Measurements from ENCODE around the gene AMPD3. TPM values are rescaled to one million over a fixed set of nuclear protein-coding genes. Genes with fewer than 3 reads are reported as not detected.

The AMPD3 gene
- total RNA-seq, 4 donors from 2014 or later: 1.2 to 6.4 (median 6.1) TPM; not detected in 1

DNA sequence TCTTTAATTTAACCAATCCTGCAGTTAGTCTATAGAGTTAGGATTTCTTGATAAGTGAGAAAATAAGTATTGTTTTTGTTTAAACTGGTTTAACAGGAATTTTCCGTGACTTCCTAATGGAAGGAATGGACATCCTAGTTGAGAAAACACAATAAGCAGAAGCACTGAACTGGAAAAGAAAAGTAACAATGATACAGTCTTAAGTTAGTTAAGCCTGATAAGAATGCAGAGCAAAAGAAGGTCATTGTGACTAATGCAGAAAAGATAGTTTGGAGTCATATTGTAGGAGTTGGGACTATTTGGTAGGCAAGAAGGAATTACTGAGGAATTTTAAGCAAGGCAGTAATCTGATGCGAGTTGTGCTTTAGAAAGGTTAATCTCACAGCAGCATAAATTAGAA is 74.2 kb downstream of the AMPD3 start:
- Histone ChIP-seq H3K36me3 (no peaks in the 10 kb centered on the region), H3K4me3 (no peak overlapping the region), H3K9me3 (no peaks in the 10 kb centered on the region), H3K27ac (no peak overlapping the region), H3K27me3 (no peaks in the 10 kb centered on the region), H3K4me1 (no peaks in the 10 kb centered on the region)
- intact Hi-C loops (cut with DNase I; ENCODE audit: low total_unique reads): no loop called here
- no peak for DNase-seq
- TF ChIP-seq, protein P1, sequence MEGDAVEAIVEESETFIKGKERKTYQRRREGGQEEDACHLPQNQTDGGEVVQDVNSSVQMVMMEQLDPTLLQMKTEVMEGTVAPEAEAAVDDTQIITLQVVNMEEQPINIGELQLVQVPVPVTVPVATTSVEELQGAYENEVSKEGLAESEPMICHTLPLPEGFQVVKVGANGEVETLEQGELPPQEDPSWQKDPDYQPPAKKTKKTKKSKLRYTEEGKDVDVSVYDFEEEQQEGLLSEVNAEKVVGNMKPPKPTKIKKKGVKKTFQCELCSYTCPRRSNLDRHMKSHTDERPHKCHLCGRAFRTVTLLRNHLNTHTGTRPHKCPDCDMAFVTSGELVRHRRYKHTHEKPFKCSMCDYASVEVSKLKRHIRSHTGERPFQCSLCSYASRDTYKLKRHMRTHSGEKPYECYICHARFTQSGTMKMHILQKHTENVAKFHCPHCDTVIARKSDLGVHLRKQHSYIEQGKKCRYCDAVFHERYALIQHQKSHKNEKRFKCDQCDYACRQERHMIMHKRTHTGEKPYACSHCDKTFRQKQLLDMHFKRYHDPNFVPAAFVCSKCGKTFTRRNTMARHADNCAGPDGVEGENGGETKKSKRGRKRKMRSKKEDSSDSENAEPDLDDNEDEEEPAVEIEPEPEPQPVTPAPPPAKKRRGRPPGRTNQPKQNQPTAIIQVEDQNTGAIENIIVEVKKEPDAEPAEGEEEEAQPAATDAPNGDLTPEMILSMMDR (IDR thresholded peaks at IDR 0.05): no peak
- no peak for TF ChIP-seq POLR2A (IDR thresholded peaks at IDR 0.05)

DNA sequence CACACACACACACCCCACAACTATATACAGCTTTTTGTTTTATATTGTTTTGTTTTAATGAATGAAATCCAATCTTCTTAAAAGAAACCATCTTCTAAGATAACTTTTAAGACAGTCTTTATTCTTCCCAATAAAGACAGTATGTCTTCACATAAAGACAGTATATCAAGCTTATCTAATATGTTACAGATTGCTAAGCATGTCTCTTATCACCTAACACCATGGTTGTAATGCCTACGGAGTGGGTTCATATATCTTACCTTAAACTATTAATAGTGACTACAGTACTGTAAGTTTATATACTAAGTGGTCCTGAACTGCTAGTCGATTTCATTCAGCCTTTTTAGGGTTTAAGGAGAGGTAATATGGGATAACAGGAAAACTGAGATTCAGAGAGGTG is 77.5 kb downstream of the AMPD3 start:
- H3K27ac ChIP-seq: no peak overlapping the region
- TF ChIP-seq, protein P1 (IDR thresholded peaks at IDR 0.05): no peak
- TF ChIP-seq POLR2A (IDR thresholded peaks at IDR 0.05): no peak
- no peaks in the 10 kb centered on the region for H3K27me3 ChIP-seq
- DNase-seq: no peak
- no peaks in the 10 kb centered on the region for H3K9me3 ChIP-seq
- no peaks in the 10 kb centered on the region for H3K4me1 ChIP-seq
- no peaks in the 10 kb centered on the region for H3K36me3 ChIP-seq
- intact Hi-C loops (cut with DNase I; ENCODE audit: low total_unique reads): no loop called here
- H3K4me3 ChIP-seq: no peak overlapping the region

- Histone ChIP-seq H3K4me3 (no peak overlapping the region), H3K36me3 (no peaks in the 10 kb centered on the region), H3K9me3 (no peaks in the 10 kb centered on the region), H3K4me1 (no peaks in the 10 kb centered on the region), H3K27ac (no peak overlapping the region), H3K27me3 (no peaks in the 10 kb centered on the region)
- TF ChIP-seq, protein P1 (IDR thresholded peaks at IDR 0.05): no peak
- TF ChIP-seq POLR2A (IDR thresholded peaks at IDR 0.05): no peak
- no peak for DNase-seq
- intact Hi-C loops (cut with DNase I; ENCODE audit: low total_unique reads): no loop called here
Observed at GRCh38 chr11:10533323-10533722, 78.3 kb downstream of the AMPD3 start.

DNA sequence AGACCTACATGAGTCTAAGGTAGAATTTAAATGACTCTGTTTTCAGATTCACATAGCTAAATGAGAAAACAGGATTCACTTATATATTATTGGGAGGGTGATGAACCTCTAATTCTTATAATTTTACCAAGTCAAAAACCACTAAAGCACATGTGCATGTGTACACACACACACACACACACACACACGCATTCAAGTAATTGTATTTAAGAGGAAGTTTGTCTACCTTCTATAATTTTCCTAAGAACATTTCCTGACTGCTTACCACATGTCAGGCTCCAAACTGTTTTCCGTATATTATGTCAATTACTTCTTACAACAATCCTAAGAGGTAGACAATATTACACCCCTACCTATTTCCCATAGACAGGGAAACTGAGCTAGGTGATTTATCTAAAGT is 79.3 kb downstream of the AMPD3 start:
- Histone ChIP-seq H3K27ac (no peak overlapping the region), H3K4me1 (no peaks in the 10 kb centered on the region), H3K9me3 (no peaks in the 10 kb centered on the region), H3K4me3 (no peak overlapping the region), H3K27me3 (no peaks in the 10 kb centered on the region), H3K36me3 (no peaks in the 10 kb centered on the region)
- DNase-seq: no peak
- intact Hi-C loops (cut with DNase I; ENCODE audit: low total_unique reads): no loop called here
- no peak for TF ChIP-seq POLR2A (IDR thresholded peaks at IDR 0.05)
- TF ChIP-seq, protein P1 (IDR thresholded peaks at IDR 0.05): no peak

GRCh38 chr11:10537600-10537999 is 82.5 kb downstream of the AMPD3 start:
- Histone ChIP-seq H3K36me3 (no peaks in the 10 kb centered on the region), H3K4me1 (no peaks in the 10 kb centered on the region), H3K9me3 (no peaks in the 10 kb centered on the region), H3K27me3 (no peaks in the 10 kb centered on the region), H3K4me3 (no peak overlapping the region), H3K27ac (no peak overlapping the region)
- TF ChIP-seq POLR2A (IDR thresholded peaks at IDR 0.05): no peak
- TF ChIP-seq, protein P1 (IDR thresholded peaks at IDR 0.05): no peak
- no peak for DNase-seq
- intact Hi-C loops (cut with DNase I; ENCODE audit: low total_unique reads): no loop called here

All from uterus (tissue), 4 donors.